H1 (cell line): ENCODE measurements around the gene MGST1. TPM values are rescaled to one million over a fixed set of nuclear protein-coding genes. Genes with fewer than 3 reads are reported as not detected.

Experiments used
- CTCF ChIA-PET: fragments of 300-600 bp; sonication (Branson Sonifier 250); formaldehyde crosslinking; loops from one replicate; lab custom pipeline; 2021; ENCODE audit not compliant: partially characterized antibody; lab: Charles Lee
- POLR2A ChIA-PET: fragments of 300-600 bp; sonication (Branson Sonifier 250); formaldehyde crosslinking; loops from one replicate; lab custom pipeline; 2021; ENCODE audit warnings: inconsistent platforms; ENCODE audit not compliant: partially characterized antibody; lab: Charles Lee
- DNase-seq, 2 experiments: peaks; one replicate each; pipeline versions ENCODE4 v3.0.0 to v3.0.0-alpha.2; 2010 to 2022; ENCODE audit warnings: low spot score in 2 of 2, low read depth in 1 of 2, mixed read lengths in 1 of 2
- FAIRE-seq: peaks from 2 replicates; lab custom pipeline; 2011; peaks lifted over from hg19 to GRCh38; lab: Jason Lieb, UNC
- H2AFZ ChIP-seq: 2 replicates; pipeline ENCODE4 v1.8.1; 2012; ENCODE audit warnings: low read length, inconsistent platforms
- H2AK5ac ChIP-seq: 2 replicates; pipeline ENCODE4 v1.6.1; 2013; ENCODE audit warnings: low read depth, low read length
- H2BK120ac ChIP-seq: replicated peaks from 2 replicates; pipeline ENCODE3; 2013; ENCODE audit warnings: low read depth, low read length, inconsistent platforms
- H2BK12ac ChIP-seq: 2 replicates; pipeline ENCODE4 v1.6.1; 2013; ENCODE audit warnings: low read depth, low read length
- H2BK15ac ChIP-seq: 2 replicates; pipeline ENCODE4 v1.6.1; 2013; ENCODE audit warnings: low read length
- H2BK20ac ChIP-seq: 2 replicates; pipeline ENCODE4 v1.6.1; 2013; ENCODE audit warnings: low read length
- H2BK5ac ChIP-seq: 2 replicates; pipeline ENCODE4 v1.6.1; 2013; ENCODE audit warnings: low read depth, low read length
- H3K14ac ChIP-seq: 2 replicates; pipeline ENCODE4 v1.6.1; 2013; ENCODE audit warnings: inconsistent platforms; ENCODE audit not compliant: insufficient read length
- H3K18ac ChIP-seq: 2 replicates; pipeline ENCODE4 v1.6.1; 2013; ENCODE audit warnings: low read length; ENCODE audit errors: extremely low read depth
- H3K23ac ChIP-seq: 2 replicates; pipeline ENCODE4 v1.6.1; 2013; ENCODE audit warnings: inconsistent platforms; ENCODE audit not compliant: insufficient read length
- H3K23me2 ChIP-seq: 2 replicates; pipeline ENCODE4 v1.6.1; 2013; ENCODE audit warnings: low read depth, low read length
- H3K27ac ChIP-seq: 2 replicates; pipeline ENCODE4 v1.6.1; 2011; ENCODE audit warnings: low read depth, low read length, inconsistent platforms
- H3K27me3 ChIP-seq, 4 experiments: replicated peaks in 1 of 4; 1 replicate in 1 of 4; 2 replicates in 3 of 4; pipeline versions ENCODE4 v1.6.1 to v1.8.1; 2011 to 2013; ENCODE audit warnings: low read length in 3 of 4, mild to moderate bottlenecking in 3 of 4, inconsistent platforms in 2 of 4, mixed read lengths in 2 of 4, moderate library complexity in 1 of 4; ENCODE audit not compliant: control insufficient read depth in 3 of 4, insufficient read depth in 3 of 4; ENCODE audit errors: extremely low read depth in 1 of 4
- H3K36me3 ChIP-seq, 4 experiments: 2 replicates each; pipeline versions ENCODE4 v1.6.1 to v1.8.1; 2011 to 2013; ENCODE audit warnings: mild to moderate bottlenecking in 4 of 4, low read length in 3 of 4, moderate library complexity in 2 of 4, control low read depth in 1 of 4, inconsistent platforms in 1 of 4; ENCODE audit not compliant: insufficient read depth in 4 of 4, control insufficient read depth in 2 of 4
- H3K4ac ChIP-seq: replicated peaks from 2 replicates; pipeline ENCODE3; 2013; ENCODE audit warnings: low read length, low read depth, mixed read lengths, inconsistent platforms; ENCODE audit not compliant: insufficient read length
- H3K4me1 ChIP-seq, 4 experiments: replicated peaks in 1 of 4; 1 replicate in 1 of 4; 2 replicates in 3 of 4; pipeline versions ENCODE4 v1.6.1 to v1.8.1; 2011 to 2013; ENCODE audit warnings: low read length in 3 of 4, inconsistent platforms in 2 of 4, mixed read lengths in 1 of 4; ENCODE audit not compliant: insufficient read depth in 4 of 4, control insufficient read depth in 3 of 4
- H3K4me2 ChIP-seq, 2 experiments: 2 replicates each; pipeline versions ENCODE4 v1.6.1 to v1.8.1; 2011 to 2013; ENCODE audit warnings: low read depth in 2 of 2, low read length in 2 of 2, control low read depth in 1 of 2, inconsistent platforms in 1 of 2, mild to moderate bottlenecking in 1 of 2; ENCODE audit not compliant: insufficient read depth in 1 of 2
- H3K4me3 ChIP-seq, 4 experiments: fragments of 200-600, 300-600 bp in 1 of 4; sonication (generic), shearing (Covaris generic), sonication (Bioruptor Twin) in 1 of 4; 2 replicates each; pipeline versions ENCODE4 v1.5.1 to v1.8.1; 2011 to 2016; ENCODE audit warnings: low read length in 4 of 4, low read depth in 3 of 4, control low read depth in 2 of 4, inconsistent platforms in 2 of 4, mild to moderate bottlenecking in 2 of 4, mixed read lengths in 1 of 4, moderate library complexity in 1 of 4; ENCODE audit not compliant: insufficient read depth in 2 of 4; ENCODE audit errors: extremely low read depth in 1 of 4
- H3K56ac ChIP-seq: replicated peaks from 2 replicates; pipeline ENCODE3; 2013; ENCODE audit warnings: low read depth, mild to moderate bottlenecking, mixed read lengths, low read length, inconsistent platforms; ENCODE audit not compliant: insufficient read length
- H3K79me1 ChIP-seq: 2 replicates; pipeline ENCODE4 v1.6.1; 2013; ENCODE audit warnings: low read depth, low read length, control low read depth
- H3K79me2 ChIP-seq, 2 experiments: 2 replicates each; pipeline versions ENCODE4 v1.6.1 to v1.8.1; 2012 to 2013; ENCODE audit warnings: low read length in 2 of 2, mild to moderate bottlenecking in 2 of 2, inconsistent platforms in 1 of 2; ENCODE audit not compliant: insufficient read depth in 2 of 2, control insufficient read depth in 1 of 2
- H3K9ac ChIP-seq, 4 experiments: replicated peaks in 1 of 4; 1 replicate in 1 of 4; 2 replicates in 3 of 4; pipeline versions ENCODE4 v1.6.1 to v1.8.1; 2011 to 2013; ENCODE audit warnings: low read depth in 3 of 4, low read length in 3 of 4, control low read depth in 2 of 4, mild to moderate bottlenecking in 2 of 4, moderate library complexity in 2 of 4, inconsistent platforms in 1 of 4; ENCODE audit errors: extremely low read depth in 1 of 4
- H3K9me3 ChIP-seq, 2 experiments: 2 replicates each; pipeline versions ENCODE4 v1.6.1 to v1.8.1; 2012 to 2013; ENCODE audit warnings: mild to moderate bottlenecking in 2 of 2, moderate library complexity in 2 of 2, control low read depth in 1 of 2, inconsistent platforms in 1 of 2, low read depth in 1 of 2, low read length in 1 of 2, mixed read lengths in 1 of 2; ENCODE audit not compliant: insufficient read depth in 2 of 2
- H4K20me1 ChIP-seq, 2 experiments: replicated peaks in 1 of 2; 2 replicates each; pipeline versions ENCODE3 to v1.8.1; 2011 to 2013; ENCODE audit warnings: inconsistent platforms in 2 of 2, low read length in 2 of 2, mild to moderate bottlenecking in 1 of 2; ENCODE audit not compliant: insufficient read depth in 2 of 2, control insufficient read depth in 1 of 2
- H4K5ac ChIP-seq: 2 replicates; pipeline ENCODE4 v1.6.1; 2013; ENCODE audit warnings: low read length, low read depth, mixed read lengths, inconsistent platforms; ENCODE audit not compliant: insufficient read length
- H4K8ac ChIP-seq: 2 replicates; pipeline ENCODE4 v1.8.0; 2013; ENCODE audit warnings: mild to moderate bottlenecking, moderate library complexity, low read length, inconsistent platforms; ENCODE audit not compliant: insufficient read depth; ENCODE audit errors: extremely low read depth
- H4K91ac ChIP-seq: replicated peaks from 2 replicates; pipeline ENCODE3; 2013; ENCODE audit warnings: low read length, mixed read lengths, inconsistent platforms; ENCODE audit not compliant: insufficient read length
- GABPA ChIP-seq: IDR thresholded peaks from 2 replicates; pipeline ENCODE4 v1.6.1; 2011; ENCODE audit warnings: mild to moderate bottlenecking, low read length, moderate library complexity, borderline replicate concordance; ENCODE audit not compliant: insufficient read depth
- PHF8 ChIP-seq: fragments of 200-600 bp; sonication (generic); conservative IDR thresholded peaks from 2 replicates; pipeline ENCODE4 v1.7.1; 2012; ENCODE audit warnings: low read depth, mild to moderate bottlenecking, inconsistent platforms, low read length, moderate library complexity
- WGBS, 2 experiments: shearing (Covaris generic) in 1 of 2; methylation state at CpG; one replicate each; pipeline versions ENCODE4 v1.1.6 to v1.1.7; 2013 to 2015; ENCODE audit warnings: low lambda C conversion rate in 2 of 2, mixed read lengths in 2 of 2, inconsistent platforms in 1 of 2, low coverage in 1 of 2, missing lambda C conversion rate in 1 of 2; ENCODE audit not compliant: insufficient replicate concordance in 2 of 2, insufficient coverage in 1 of 2, insufficient read length in 1 of 2; ENCODE audit errors: extremely low coverage in 1 of 2, missing lambda C conversion rate in 1 of 2; 5-methylcytosine and 5-hydroxymethylcytosine counted together
- long read RNA-seq, 2 experiments: library from RNA in 1 of 2; library from capped mRNA in 1 of 2; stranded (forward); transcript quantifications; one replicate each; pipeline ENCODE4 v2.0.0, GENCODE V29; 2021; ENCODE audit warnings: inconsistent platforms in 1 of 2
- polyA minus RNA-seq, 3 experiments: library from RNA; depleted of rRNA, polyadenylated mRNA; stranded (reverse); fragments of >200 nt; gene quantifications; 1 replicate in 2 of 3; 2 replicates in 1 of 3; pipeline ENCODE4 v1.2.3, GENCODE V29; 2011
- polyA plus RNA-seq, 7 experiments: library from polyadenylated mRNA; depleted of rRNA in 3 of 7; stranded (reverse) in 5 of 7; unstranded in 2 of 7; fragments of >200 nt in 5 of 7; fragments of 200-250 nt in 2 of 7; gene quantifications; 1 replicate in 5 of 7; 2 replicates in 1 of 7; 4 replicates in 1 of 7; pipeline versions ENCODE4 v1.2.1 to v1.2.3, GENCODE V29; 2011 to 2013; ENCODE audit warnings: missing spikeins in 2 of 7, mixed read lengths in 2 of 7
- total RNA-seq: library from RNA; stranded (reverse); fragmentation: NEBNext Ultra II Directional; extraction: Animal tissue kit (Norgen Biotek cat#: 25700); gene quantifications from 2 replicates; pipeline ENCODE4 v1.2.1, GENCODE V29; 2021

Gene MGST1, protein sequence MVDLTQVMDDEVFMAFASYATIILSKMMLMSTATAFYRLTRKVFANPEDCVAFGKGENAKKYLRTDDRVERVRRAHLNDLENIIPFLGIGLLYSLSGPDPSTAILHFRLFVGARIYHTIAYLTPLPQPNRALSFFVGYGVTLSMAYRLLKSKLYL
- total RNA-seq (414 and 442 TPM in 2 replicates), polyA plus RNA-seq (2011; rRNA removed) (268 and 478 TPM in 2 replicates), polyA minus RNA-seq (2011; rRNA and poly(A)+ RNA removed) (253 and 278 TPM in 2 replicates)
- polyA plus RNA-seq (2011; cell fraction: cytosol; rRNA removed), result 425 TPM
- 325 TPM for polyA plus RNA-seq (2011; cell fraction: nucleus; rRNA removed)
- 347 to 444 TPM (median 418 TPM) in 4 replicates for polyA plus RNA-seq (2012, experiment 1 of 2)
- 290 TPM for polyA plus RNA-seq (2012, experiment 2 of 2)
- 1,637 TPM for polyA plus RNA-seq (2013, experiment 1 of 2)
- polyA plus RNA-seq (2013, experiment 2 of 2), result 2,282 TPM
- 155 TPM for polyA minus RNA-seq (2011; cell fraction: cytosol; rRNA and poly(A)+ RNA removed)
- 160 TPM for polyA minus RNA-seq (2011; cell fraction: nucleus; rRNA and poly(A)+ RNA removed)
- long read RNA-seq, experiment 1, transcript MGST1-204 (4 exons, 979 nt), result minor isoform, 7 of 722 reads
- long read RNA-seq, experiment 1, transcript MGST1-208 (2 exons, 655 nt), result minor isoform, 12 of 722 reads
- long read RNA-seq, experiment 1, transcript MGST1-205 (4 exons, 914 nt), result major isoform, 480 of 722 reads
- long read RNA-seq, experiment 1, transcript MGST1-219 (1 exons, 1,842 nt), result minor isoform, 59 of 722 reads
- long read RNA-seq, experiment 1, partial matches to known transcripts, result 105 of 722 reads
- long read RNA-seq, experiment 1, other reads (novel, unspliced or antisense), result 52 of 722 reads
- long read RNA-seq, experiment 2, transcript MGST1-208 (2 exons, 655 nt), result minor isoform, 18 of 1,233 reads
- long read RNA-seq, experiment 2, transcript MGST1-205 (4 exons, 914 nt), result major isoform, 1,092 of 1,233 reads
- long read RNA-seq, experiment 2, transcript MGST1-204 (4 exons, 979 nt), result minor isoform, 12 of 1,233 reads
- long read RNA-seq, experiment 2, transcript MGST1-218 (4 exons, 406 nt), result minor isoform, 5 of 1,233 reads
- long read RNA-seq, experiment 2, partial matches to known transcripts, result 1 of 1,233 reads
- long read RNA-seq, experiment 2, other reads (novel, unspliced or antisense), result 104 of 1,233 reads

DNA sequence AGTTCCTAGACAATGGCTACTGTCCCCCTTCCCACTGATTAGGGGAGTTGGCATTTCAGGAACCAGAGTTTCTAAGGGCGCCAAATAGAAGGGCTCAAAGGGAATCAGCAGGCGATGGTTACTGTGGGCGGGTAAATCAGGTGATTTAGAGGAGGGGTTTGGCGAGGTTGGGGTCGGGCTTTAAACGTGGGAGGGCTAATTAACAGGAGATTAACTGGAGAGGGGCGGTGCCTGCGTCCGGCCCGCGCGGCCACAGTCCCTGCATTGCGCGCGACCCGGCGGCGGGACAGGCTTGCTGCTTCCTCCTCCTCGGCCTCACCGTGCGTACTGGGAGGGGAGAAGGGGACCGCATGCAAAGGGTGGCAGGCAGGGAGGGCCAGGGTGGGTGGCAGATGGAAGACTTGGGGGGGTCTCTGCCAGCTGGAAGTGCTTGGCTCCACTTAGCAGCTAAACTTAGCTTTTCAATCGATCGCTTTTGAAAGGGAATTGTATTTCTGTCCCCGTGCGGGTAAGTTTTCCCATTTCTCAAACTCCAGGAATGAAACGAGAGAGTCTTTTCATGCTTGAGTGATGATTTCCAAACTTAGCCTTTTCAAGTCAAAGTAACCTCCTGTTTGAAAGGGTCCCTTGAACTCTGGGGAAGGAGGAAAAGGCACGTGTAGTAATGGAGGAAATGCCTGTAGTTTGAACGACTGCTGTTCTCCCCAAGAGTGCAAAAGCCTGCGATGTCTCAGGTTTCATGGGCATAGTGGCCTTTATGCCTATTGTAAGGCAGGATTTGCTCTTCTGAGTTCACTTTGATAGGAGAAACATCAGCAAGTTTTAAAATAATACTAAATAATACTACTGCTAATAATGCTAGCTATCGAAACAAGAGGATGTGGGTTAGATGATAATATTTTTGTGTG, at the start of gene MGST1:
Gene MGST1 (plus strand): TSS at position 255 of the 908 bp plus-strand sequence. CDS start 6,608 bp downstream, outside the sequence.
- POLR2A ChIA-PET, result interaction anchor here (0.9 to 1.3 kb wide), 2 partner anchors 12 to 180 kb away, joined by 3 to 6 read pairs; no protein-coding TSS in a partner anchor
- peak within 1 kb of the TSS; percentile 67 to 93 (median 88) for H3K9ac ChIP-seq
- no peak for TF ChIP-seq GABPA
- peak; percentile 76 for TF ChIP-seq PHF8

More for the DNA sequence above, at the start of gene MGST1:
- peak within 1 kb of the TSS; percentile 49 for H4K91ac ChIP-seq
- H2BK12ac ChIP-seq, result no peak within 1 kb of the TSS
- peak within 1 kb of the TSS; percentile 34 for H2AK5ac ChIP-seq
- H3K23me2 ChIP-seq, result peaks cover 10% of the 10 kb centered on the region; the same call in 1 of the 2 replicates
- H3K4me1 ChIP-seq, result peaks cover 2 to 7% (median 7%) of the 10 kb centered on the region in 4 experiments; a peak in 5 of 7 replicates
- peak within 1 kb of the TSS; percentile 72 to 97 (median 90) for H3K4me3 ChIP-seq
- 3% methylated on average over 21 of the region's 31 CpGs; no CpG with 5 or more reads in 1 of the 2 experiments for WGBS, 2 experiments
- FAIRE-seq, result peak; percentile 88
- no peaks in the 10 kb centered on the region for H3K27me3 ChIP-seq
- peaks cover 0 to 13% (median 4%) of the 10 kb centered on the region in 4 experiments; a peak in 5 of 8 replicates for H3K36me3 ChIP-seq
- peak within 1 kb of the TSS; percentile 84 to 99 for H3K4me2 ChIP-seq
- peak within 1 kb of the TSS; percentile 87 for H2BK5ac ChIP-seq
- H4K5ac ChIP-seq, result peak within 1 kb of the TSS; percentile 69
- peak within 1 kb of the TSS; percentile 16 for H2BK120ac ChIP-seq
- peak within 1 kb of the TSS; percentile 79 for H3K27ac ChIP-seq
- peaks cover 4 to 15% of the 10 kb centered on the region in 2 experiments for H4K20me1 ChIP-seq
- CTCF ChIA-PET, result interaction anchor here (1.0 to 1.4 kb wide), 3 partner anchors 12 to 338 kb away, joined by 3 to 4 read pairs (median 3); no protein-coding TSS in a partner anchor
- H4K8ac ChIP-seq, result no peak within 1 kb of the TSS; the same call in 1 of the 2 replicates
- H3K23ac ChIP-seq, result no peak within 1 kb of the TSS
- H3K79me2 ChIP-seq, result peaks cover 22 to 60% of the 10 kb centered on the region in 2 experiments
- no peak within 1 kb of the TSS for H2BK15ac ChIP-seq
- H3K79me1 ChIP-seq, result no peaks in the 10 kb centered on the region; the same call in 1 of the 2 replicates
- H3K18ac ChIP-seq, result peak within 1 kb of the TSS; percentile 72
- H3K56ac ChIP-seq, result peak within 1 kb of the TSS; percentile 36
- H3K14ac ChIP-seq, result no peak within 1 kb of the TSS
- H3K9me3 ChIP-seq, result no peaks in the 10 kb centered on the region
- no peak within 1 kb of the TSS for H2BK20ac ChIP-seq
- peak; percentile 73 to 87 for DNase-seq
- H2AFZ ChIP-seq, result peak within 1 kb of the TSS; percentile 97
- no peak within 1 kb of the TSS for H3K4ac ChIP-seq
